SK-N-SH (cell line): ENCODE data around the gene SPRED3. TPM values are rescaled to one million over a fixed set of nuclear protein-coding genes. Genes with fewer than 3 reads are reported as not detected.

Source experiments
- CTCF ChIA-PET: fragments of 300-600, 350-600 bp; formaldehyde crosslinking; extraction: SDS; loops from one replicate; lab custom pipeline; 2021; lab: Yijun Ruan, JAX
- POLR2A ChIA-PET: fragments of 350-600 bp; sonication (Branson Sonifier 250); formaldehyde crosslinking; extraction: SDS; loops from one replicate; lab custom pipeline; 2020; ENCODE audit warnings: antibody characterized with exemption, inconsistent platforms; lab: Yijun Ruan, JAX
- DNase-seq: peaks from one replicate; pipeline ENCODE4 v3.0.0; 2012
- H2AFZ ChIP-seq: fragments of 200-600 bp; sonication (generic); 2 replicates; pipeline ENCODE4 v1.8.1; 2016; ENCODE audit warnings: antibody characterized with exemption, mild to moderate bottlenecking, low read depth
- H3F3A ChIP-seq: fragments of 200-600 bp; sonication (generic); replicated peaks from 2 replicates; pipeline ENCODE3; 2016; ENCODE audit warnings: antibody characterized with exemption, mild to moderate bottlenecking; ENCODE audit not compliant: insufficient read depth
- H3K27ac ChIP-seq, 2 experiments: fragments of 200-500 bp in 1 of 2; fragments of 200-600 bp in 1 of 2; sonication (Bioruptor generic) in 1 of 2; sonication (generic), shearing (Covaris generic) in 1 of 2; 2 replicates each; pipeline versions ENCODE4 v1.5.1 to v1.6.1; 2014 to 2016; ENCODE audit warnings: low read depth in 2 of 2, inconsistent platforms in 1 of 2, low read length in 1 of 2, mild to moderate bottlenecking in 1 of 2, mixed read lengths in 1 of 2
- H3K27me3 ChIP-seq: fragments of 200-600 bp; sonication (generic), shearing (Covaris generic); 2 replicates; pipeline ENCODE4 v1.6.1; 2016; ENCODE audit warnings: mixed run types; ENCODE audit not compliant: insufficient read depth
- H3K36me3 ChIP-seq, 2 experiments: fragments of 200-500 bp in 1 of 2; fragments of 200-600 bp in 1 of 2; sonication (Bioruptor generic) in 1 of 2; sonication (generic) in 1 of 2; replicated peaks in 1 of 2; 2 replicates each; pipeline versions ENCODE3 to v1.5.1; 2014 to 2016; ENCODE audit warnings: low read length in 1 of 2, mild to moderate bottlenecking in 1 of 2; ENCODE audit not compliant: insufficient read depth in 2 of 2, control insufficient read depth in 1 of 2
- H3K4me1 ChIP-seq, 2 experiments: fragments of 200-500 bp in 1 of 2; fragments of 200-600 bp in 1 of 2; sonication (Bioruptor generic) in 1 of 2; sonication (generic), shearing (Covaris generic) in 1 of 2; 2 replicates each; pipeline versions ENCODE4 v1.5.1 to v1.6.1; 2014 to 2016; ENCODE audit warnings: low read depth in 1 of 2, low read length in 1 of 2, mixed run types in 1 of 2; ENCODE audit not compliant: insufficient read depth in 2 of 2, control insufficient read depth in 1 of 2
- H3K4me2 ChIP-seq: fragments of 200-600 bp; sonication (generic), shearing (Covaris generic); 2 replicates; pipeline ENCODE4 v1.6.1; 2017; ENCODE audit warnings: mixed run types
- H3K4me3 ChIP-seq, 2 experiments: fragments of 200-500 bp in 1 of 2; fragments of 200-600 bp in 1 of 2; sonication (Bioruptor generic) in 1 of 2; sonication (generic), shearing (Covaris generic) in 1 of 2; 2 replicates each; pipeline versions ENCODE4 v1.5.1 to v1.8.1; 2014 to 2016; ENCODE audit warnings: low read depth in 2 of 2, inconsistent platforms in 1 of 2, low read length in 1 of 2, mild to moderate bottlenecking in 1 of 2, mixed read lengths in 1 of 2, moderate library complexity in 1 of 2
- H3K79me2 ChIP-seq: fragments of 200-600 bp; sonication (generic); 2 replicates; pipeline ENCODE4 v1.8.1; 2017; ENCODE audit warnings: mild to moderate bottlenecking; ENCODE audit not compliant: insufficient read depth
- H3K9ac ChIP-seq: fragments of 200-600 bp; sonication (generic); 2 replicates; pipeline ENCODE4 v1.6.1; 2017; ENCODE audit warnings: mixed run types
- H3K9me2 ChIP-seq: fragments of 200-600 bp; sonication (generic); 2 replicates; pipeline ENCODE4 v1.6.1; 2017; ENCODE audit warnings: mixed run types
- H3K9me3 ChIP-seq: fragments of 200-600 bp; sonication (generic); 2 replicates; pipeline ENCODE4 v1.6.1; 2017; ENCODE audit warnings: mixed run types, mild to moderate bottlenecking, moderate library complexity
- H4K20me1 ChIP-seq: fragments of 200-600 bp; sonication (generic); 2 replicates; pipeline ENCODE4 v1.6.1; 2017; ENCODE audit warnings: mild to moderate bottlenecking, mixed run types; ENCODE audit not compliant: insufficient read depth
- CHD2 ChIP-seq: fragments of 150-350 bp; IDR thresholded peaks from 2 replicates; pipeline ENCODE4 v1.6.1; 2018; ENCODE audit warnings: low read length; ENCODE audit not compliant: partially characterized antibody
- ELF1 ChIP-seq: IDR thresholded peaks from 2 replicates; pipeline ENCODE4 v1.4.0; 2012
- EP300 ChIP-seq, 2 experiments: IDR thresholded peaks; 2 replicates each; pipeline versions ENCODE4 v1.4.0 to v1.6.1; 2012; ENCODE audit warnings: borderline replicate concordance in 1 of 2, low read depth in 1 of 2, low read length in 1 of 2
- EZH2phosphoT487 ChIP-seq: fragments of 200-600 bp; sonication (generic); IDR thresholded peaks from 2 replicates; pipeline ENCODE4 v1.6.1; 2017; ENCODE audit warnings: low read depth, mixed run types, mild to moderate bottlenecking, antibody characterized with exemption, moderate library complexity, borderline replicate concordance
- FOSL2 ChIP-seq: IDR thresholded peaks from 2 replicates; pipeline ENCODE4 v1.4.0; 2012; ENCODE audit warnings: low read depth, mild to moderate bottlenecking, moderate library complexity, borderline replicate concordance
- FOXM1 ChIP-seq: IDR thresholded peaks from 2 replicates; pipeline ENCODE4 v1.4.0; 2012; ENCODE audit warnings: low read depth, mild to moderate bottlenecking
- GABPA ChIP-seq: IDR thresholded peaks from 2 replicates; pipeline ENCODE4 v1.4.0; 2012; ENCODE audit warnings: low read depth, mild to moderate bottlenecking
- IRF3 ChIP-seq: fragments of 150-350 bp; IDR thresholded peaks from 2 replicates; pipeline ENCODE4 v1.6.1; 2016; ENCODE audit warnings: mild to moderate bottlenecking, low read depth, low read length
- JUND ChIP-seq: IDR thresholded peaks from 2 replicates; pipeline ENCODE4 v1.4.0; 2012
- MAX ChIP-seq: IDR thresholded peaks from 2 replicates; pipeline ENCODE4 v1.4.0; 2012; ENCODE audit warnings: low read depth
- MEF2A ChIP-seq: IDR thresholded peaks from 2 replicates; pipeline ENCODE4 v1.4.0; 2012; ENCODE audit warnings: low read depth, borderline replicate concordance
- MXI1 ChIP-seq: IDR thresholded peaks from 2 replicates; pipeline ENCODE4 v1.6.1; 2012; ENCODE audit warnings: mild to moderate bottlenecking, low read depth, low read length, improper control_type of control experiment
- NFIC ChIP-seq: IDR thresholded peaks from 2 replicates; pipeline ENCODE4 v1.4.0; 2012; ENCODE audit warnings: borderline replicate concordance
- POLR2AphosphoS5 ChIP-seq: IDR thresholded peaks from 2 replicates; pipeline ENCODE4 v1.6.1; 2012; ENCODE audit warnings: low read depth, low read length
- RAD21 ChIP-seq: IDR thresholded peaks from 2 replicates; pipeline ENCODE4 v1.6.1; 2012; ENCODE audit warnings: mild to moderate bottlenecking, low read length
- RFX5 ChIP-seq: IDR thresholded peaks from 2 replicates; pipeline ENCODE4 v1.6.1; 2012; ENCODE audit warnings: mild to moderate bottlenecking, improper control_type of control experiment, low read length
- SIN3A ChIP-seq: IDR thresholded peaks from 2 replicates; pipeline ENCODE4 v1.6.1; 2012; ENCODE audit warnings: low read depth, mild to moderate bottlenecking, low read length, moderate library complexity, borderline replicate concordance
- SMC3 ChIP-seq: IDR thresholded peaks from 2 replicates; pipeline ENCODE4 v1.6.1; 2012; ENCODE audit warnings: low read depth, low read length, improper control_type of control experiment
- TCF12 ChIP-seq: IDR thresholded peaks from 2 replicates; pipeline ENCODE4 v1.4.0; 2012
- TEAD4 ChIP-seq: IDR thresholded peaks from 2 replicates; pipeline ENCODE4 v1.4.0; 2012; ENCODE audit warnings: mild to moderate bottlenecking, borderline replicate concordance; ENCODE audit not compliant: insufficient read depth
- USF2 ChIP-seq: fragments of 150-350 bp; IDR thresholded peaks from 2 replicates; pipeline ENCODE4 v1.6.1; 2017; ENCODE audit warnings: antibody characterized with exemption, low read length, low read depth, borderline replicate concordance
- YY1 ChIP-seq: IDR thresholded peaks from 2 replicates; pipeline ENCODE4 v1.4.0; 2012; ENCODE audit warnings: low read depth, mild to moderate bottlenecking
- WGBS: methylation state at CpG from one replicate; pipeline ENCODE4 v1.1.6; 2017; ENCODE audit warnings: low lambda C conversion rate; 5-methylcytosine and 5-hydroxymethylcytosine counted together
- polyA plus RNA-seq, 3 experiments: library from polyadenylated mRNA; depleted of rRNA; stranded (reverse); fragments of >200 nt; gene quantifications; 2 replicates each; pipeline ENCODE4 v1.2.3, GENCODE V29; 2012
- TF ChIP-seq, protein P1 (sequence below): IDR thresholded peaks from 2 replicates; pipeline ENCODE4; 2012

The SPRED3 gene
- polyA plus RNA-seq, 1 of the 3 experiments (the other 2 are of a cell fraction) = 11.1 TPM

DNA sequence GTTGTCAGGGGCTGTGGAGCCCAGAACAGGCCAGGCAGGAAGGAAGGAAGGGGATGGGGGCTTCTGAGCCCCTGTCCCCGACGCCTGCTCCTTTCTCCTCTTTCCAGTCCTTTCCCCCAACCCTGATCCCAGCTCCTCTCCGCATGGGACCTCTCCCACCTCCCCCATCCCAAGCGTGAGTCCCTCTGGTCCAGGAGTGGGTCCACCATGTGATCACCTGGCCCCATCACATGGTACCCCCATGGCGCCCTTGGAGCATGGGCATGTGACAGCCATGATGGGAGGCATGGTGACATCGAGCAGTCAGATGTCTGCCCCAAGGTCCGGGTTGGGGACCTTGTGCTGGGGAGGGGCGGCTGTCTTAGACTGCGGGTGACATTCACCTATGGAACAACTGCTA lies 54.2 kb downstream of the SPRED3 start:
- no peak for DNase-seq
- H3K4me3 ChIP-seq = no peak overlapping the region
- TF ChIP-seq USF2 = no peak
- TF ChIP-seq RFX5 = no peak
- TF ChIP-seq NFIC = no peak
- TF ChIP-seq EZH2phosphoT487 = no peak
- no peak for TF ChIP-seq RAD21
- TF ChIP-seq JUND = no peak
- no peak for TF ChIP-seq YY1
- TF ChIP-seq SIN3A = no peak
- no peak for TF ChIP-seq FOXM1
- no peak for TF ChIP-seq EP300 (IDR thresholded peaks at IDR 0.05; ENCODE audit: borderline replicate concordance in 1 of 2, low read depth in 1 of 2, low read length in 1 of 2)
- TF ChIP-seq MAX = no peak
- TF ChIP-seq GABPA = no peak
- no peak for TF ChIP-seq CHD2
- no peak for TF ChIP-seq IRF3
- TF ChIP-seq TCF12 = no peak
- no peak for TF ChIP-seq ELF1
- no peak for TF ChIP-seq TEAD4
- TF ChIP-seq, all 33 proteins: peak for 0
- Histone ChIP-seq H3K36me3 (no peaks in the 10 kb centered on the region), H2AFZ (no peak overlapping the region), H3F3A (no peaks in the 10 kb centered on the region), H3K9me2 (no peaks in the 10 kb centered on the region), H3K27ac (no peak overlapping the region), H3K27me3 (no peaks in the 10 kb centered on the region), H3K4me2 (no peak overlapping the region), H3K9ac (no peak overlapping the region), H3K4me1 (no peaks in the 10 kb centered on the region), H3K9me3 (no peaks in the 10 kb centered on the region), H3K79me2 (no peaks in the 10 kb centered on the region), H4K20me1 (no peaks in the 10 kb centered on the region)
- ChIA-PET POLR2A (no interaction called here), CTCF (no interaction called here)
- WGBS = 76% methylated on average over 9 of the region's 9 CpGs

DNA sequence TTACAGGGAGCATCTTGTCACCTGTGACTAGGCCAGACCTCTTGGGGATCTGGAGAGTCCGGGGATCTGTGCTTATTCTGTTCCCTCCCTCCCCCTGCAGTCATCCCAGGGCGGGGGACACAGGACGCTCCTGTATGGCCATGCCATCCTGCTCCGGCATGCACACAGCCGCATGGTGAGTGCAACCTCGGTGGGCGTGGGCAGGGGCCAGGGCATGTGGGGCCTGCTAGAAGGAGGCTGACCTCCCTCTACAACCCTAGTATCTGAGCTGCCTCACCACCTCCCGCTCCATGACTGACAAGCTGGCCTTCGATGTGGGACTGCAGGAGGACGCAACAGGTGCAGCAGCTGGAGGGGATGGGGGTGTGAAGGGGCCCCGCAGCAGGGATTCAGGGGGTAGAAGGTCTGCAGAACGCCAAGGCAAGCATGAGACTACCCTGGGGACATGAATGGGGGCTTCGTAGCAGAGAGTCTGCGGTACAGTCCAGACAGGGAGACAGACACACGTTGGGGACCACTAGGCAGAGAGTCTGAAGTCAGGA lies 55.0 kb downstream of the SPRED3 start:
- Histone ChIP-seq H3K27ac (no peak overlapping the region), H3K36me3 (no peaks in the 10 kb centered on the region), H3K9ac (no peak overlapping the region), H3K27me3 (no peaks in the 10 kb centered on the region), H3K4me1 (no peaks in the 10 kb centered on the region), H3F3A (no peaks in the 10 kb centered on the region), H3K9me3 (no peaks in the 10 kb centered on the region), H2AFZ (no peak overlapping the region), H3K4me3 (no peak overlapping the region), H3K79me2 (no peaks in the 10 kb centered on the region), H4K20me1 (no peaks in the 10 kb centered on the region), H3K9me2 (no peaks in the 10 kb centered on the region), H3K4me2 (no peak overlapping the region)
- ChIA-PET POLR2A (no interaction called here), CTCF (no interaction called here)
- TF ChIP-seq FOSL2 = no peak
- no peak for TF ChIP-seq SMC3
- TF ChIP-seq, protein P1, sequence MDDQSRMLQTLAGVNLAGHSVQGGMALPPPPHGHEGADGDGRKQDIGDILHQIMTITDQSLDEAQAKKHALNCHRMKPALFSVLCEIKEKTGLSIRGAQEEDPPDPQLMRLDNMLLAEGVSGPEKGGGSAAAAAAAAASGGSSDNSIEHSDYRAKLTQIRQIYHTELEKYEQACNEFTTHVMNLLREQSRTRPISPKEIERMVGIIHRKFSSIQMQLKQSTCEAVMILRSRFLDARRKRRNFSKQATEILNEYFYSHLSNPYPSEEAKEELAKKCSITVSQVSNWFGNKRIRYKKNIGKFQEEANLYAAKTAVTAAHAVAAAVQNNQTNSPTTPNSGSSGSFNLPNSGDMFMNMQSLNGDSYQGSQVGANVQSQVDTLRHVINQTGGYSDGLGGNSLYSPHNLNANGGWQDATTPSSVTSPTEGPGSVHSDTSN = no peak
- no peak for TF ChIP-seq POLR2AphosphoS5
- TF ChIP-seq IRF3 = no peak
- no peak for TF ChIP-seq MEF2A
- TF ChIP-seq RFX5 = no peak
- TF ChIP-seq TCF12 = no peak
- no peak for TF ChIP-seq MXI1
- DNase-seq = no peak
- 68% methylated on average over 12 of the region's 15 CpGs for WGBS
